HL-60 (cell line): ENCODE results near the gene GGTLC2.

Source experiments
- DNase-seq, 2 experiments: peaks; one replicate each; pipeline ENCODE4 v3.0.0-alpha.2; 2010 to 2020; ENCODE audit warnings: low read depth in 1 of 2, low spot score in 1 of 2
- H3K27ac ChIP-seq: fragments of 250-450 bp; sonication (Bioruptor Pico); replicated peaks from 2 replicates; pipeline ENCODE4 v1.5.1; 2020; ENCODE audit warnings: mild to moderate bottlenecking, moderate library complexity
- H3K27me3 ChIP-seq: fragments of 250-450 bp; sonication (Bioruptor Pico); 2 replicates; pipeline ENCODE4 v1.5.1; 2021; ENCODE audit warnings: mild to moderate bottlenecking, moderate library complexity; ENCODE audit not compliant: insufficient read depth, poor library complexity, severe bottlenecking
- H3K4me3 ChIP-seq: replicated peaks from 2 replicates; pipeline ENCODE4 v1.5.1; 2011; ENCODE audit warnings: mild to moderate bottlenecking, control low read depth, low read length; ENCODE audit not compliant: insufficient read depth
- GABPA ChIP-seq: IDR thresholded peaks from 2 replicates; pipeline ENCODE4 v1.6.1; 2012; ENCODE audit warnings: low read depth
- POLR2AphosphoS5 ChIP-seq: IDR thresholded peaks from 2 replicates; pipeline ENCODE4 v1.6.1; 2012; ENCODE audit warnings: low read depth
- SPI1 ChIP-seq: IDR thresholded peaks from 2 replicates; pipeline ENCODE4 v1.6.1; 2012; ENCODE audit warnings: low read depth, mild to moderate bottlenecking, borderline replicate concordance
- TF ChIP-seq, protein P1 (sequence below): IDR thresholded peaks from 2 replicates; pipeline ENCODE4 v1.6.1; 2012; ENCODE audit warnings: low read depth; ENCODE audit not compliant: insufficient replicate concordance
- TF ChIP-seq, protein P2 (sequence below): IDR thresholded peaks from one replicate; pipeline ENCODE4 v1.5.1; 2011; ENCODE audit warnings: low read length, control low read depth, inconsistent platforms; ENCODE audit not compliant: insufficient read depth

The GGTLC2 gene

DNA sequence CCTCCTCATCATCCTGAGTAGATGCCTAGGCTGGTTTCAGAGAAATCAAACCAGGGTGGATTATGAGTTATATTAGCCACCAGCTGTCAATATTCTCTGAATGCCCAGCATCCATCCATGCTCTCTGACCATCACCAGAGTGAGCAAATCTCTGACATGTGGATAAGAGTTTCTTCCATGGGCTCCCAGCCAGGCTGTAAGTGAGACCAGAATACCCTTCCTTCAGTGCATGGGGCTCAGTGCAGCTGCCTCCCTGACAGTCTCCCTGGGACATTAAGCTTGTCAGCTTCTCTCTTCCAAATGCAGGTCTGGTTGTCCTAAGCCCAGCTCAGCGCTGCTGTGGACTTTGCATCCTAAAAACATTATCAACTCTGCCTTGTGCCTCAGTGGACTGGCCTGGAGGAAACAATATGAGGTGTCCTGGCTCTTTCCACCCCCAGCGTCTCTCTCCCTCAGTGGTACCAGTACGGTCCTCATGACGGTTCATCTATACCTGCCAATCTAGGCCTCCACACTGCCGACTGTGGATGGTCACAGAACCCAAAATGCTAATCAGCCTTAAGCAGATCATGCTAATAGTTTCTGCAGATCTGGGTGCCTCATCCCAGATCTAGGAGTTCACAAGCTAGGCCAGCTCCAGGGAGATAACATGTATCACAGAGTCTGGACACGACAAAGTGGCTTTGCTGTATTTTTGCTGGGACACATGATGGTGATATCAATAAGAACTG is 43.7 kb upstream of the GGTLC2 start:
- no peak for TF ChIP-seq SPI1
- TF ChIP-seq, protein P1, sequence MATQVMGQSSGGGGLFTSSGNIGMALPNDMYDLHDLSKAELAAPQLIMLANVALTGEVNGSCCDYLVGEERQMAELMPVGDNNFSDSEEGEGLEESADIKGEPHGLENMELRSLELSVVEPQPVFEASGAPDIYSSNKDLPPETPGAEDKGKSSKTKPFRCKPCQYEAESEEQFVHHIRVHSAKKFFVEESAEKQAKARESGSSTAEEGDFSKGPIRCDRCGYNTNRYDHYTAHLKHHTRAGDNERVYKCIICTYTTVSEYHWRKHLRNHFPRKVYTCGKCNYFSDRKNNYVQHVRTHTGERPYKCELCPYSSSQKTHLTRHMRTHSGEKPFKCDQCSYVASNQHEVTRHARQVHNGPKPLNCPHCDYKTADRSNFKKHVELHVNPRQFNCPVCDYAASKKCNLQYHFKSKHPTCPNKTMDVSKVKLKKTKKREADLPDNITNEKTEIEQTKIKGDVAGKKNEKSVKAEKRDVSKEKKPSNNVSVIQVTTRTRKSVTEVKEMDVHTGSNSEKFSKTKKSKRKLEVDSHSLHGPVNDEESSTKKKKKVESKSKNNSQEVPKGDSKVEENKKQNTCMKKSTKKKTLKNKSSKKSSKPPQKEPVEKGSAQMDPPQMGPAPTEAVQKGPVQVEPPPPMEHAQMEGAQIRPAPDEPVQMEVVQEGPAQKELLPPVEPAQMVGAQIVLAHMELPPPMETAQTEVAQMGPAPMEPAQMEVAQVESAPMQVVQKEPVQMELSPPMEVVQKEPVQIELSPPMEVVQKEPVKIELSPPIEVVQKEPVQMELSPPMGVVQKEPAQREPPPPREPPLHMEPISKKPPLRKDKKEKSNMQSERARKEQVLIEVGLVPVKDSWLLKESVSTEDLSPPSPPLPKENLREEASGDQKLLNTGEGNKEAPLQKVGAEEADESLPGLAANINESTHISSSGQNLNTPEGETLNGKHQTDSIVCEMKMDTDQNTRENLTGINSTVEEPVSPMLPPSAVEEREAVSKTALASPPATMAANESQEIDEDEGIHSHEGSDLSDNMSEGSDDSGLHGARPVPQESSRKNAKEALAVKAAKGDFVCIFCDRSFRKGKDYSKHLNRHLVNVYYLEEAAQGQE, result no peak
- TF ChIP-seq POLR2AphosphoS5, result no peak
- TF ChIP-seq GABPA, result no peak
- TF ChIP-seq, protein P2, sequence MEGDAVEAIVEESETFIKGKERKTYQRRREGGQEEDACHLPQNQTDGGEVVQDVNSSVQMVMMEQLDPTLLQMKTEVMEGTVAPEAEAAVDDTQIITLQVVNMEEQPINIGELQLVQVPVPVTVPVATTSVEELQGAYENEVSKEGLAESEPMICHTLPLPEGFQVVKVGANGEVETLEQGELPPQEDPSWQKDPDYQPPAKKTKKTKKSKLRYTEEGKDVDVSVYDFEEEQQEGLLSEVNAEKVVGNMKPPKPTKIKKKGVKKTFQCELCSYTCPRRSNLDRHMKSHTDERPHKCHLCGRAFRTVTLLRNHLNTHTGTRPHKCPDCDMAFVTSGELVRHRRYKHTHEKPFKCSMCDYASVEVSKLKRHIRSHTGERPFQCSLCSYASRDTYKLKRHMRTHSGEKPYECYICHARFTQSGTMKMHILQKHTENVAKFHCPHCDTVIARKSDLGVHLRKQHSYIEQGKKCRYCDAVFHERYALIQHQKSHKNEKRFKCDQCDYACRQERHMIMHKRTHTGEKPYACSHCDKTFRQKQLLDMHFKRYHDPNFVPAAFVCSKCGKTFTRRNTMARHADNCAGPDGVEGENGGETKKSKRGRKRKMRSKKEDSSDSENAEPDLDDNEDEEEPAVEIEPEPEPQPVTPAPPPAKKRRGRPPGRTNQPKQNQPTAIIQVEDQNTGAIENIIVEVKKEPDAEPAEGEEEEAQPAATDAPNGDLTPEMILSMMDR, result no peak
- peaks cover 4% of the 10 kb centered on the region for H3K27me3 ChIP-seq
- H3K27ac ChIP-seq, result no peak overlapping the region
- no peak overlapping the region for H3K4me3 ChIP-seq
- no peak for DNase-seq

DNA sequence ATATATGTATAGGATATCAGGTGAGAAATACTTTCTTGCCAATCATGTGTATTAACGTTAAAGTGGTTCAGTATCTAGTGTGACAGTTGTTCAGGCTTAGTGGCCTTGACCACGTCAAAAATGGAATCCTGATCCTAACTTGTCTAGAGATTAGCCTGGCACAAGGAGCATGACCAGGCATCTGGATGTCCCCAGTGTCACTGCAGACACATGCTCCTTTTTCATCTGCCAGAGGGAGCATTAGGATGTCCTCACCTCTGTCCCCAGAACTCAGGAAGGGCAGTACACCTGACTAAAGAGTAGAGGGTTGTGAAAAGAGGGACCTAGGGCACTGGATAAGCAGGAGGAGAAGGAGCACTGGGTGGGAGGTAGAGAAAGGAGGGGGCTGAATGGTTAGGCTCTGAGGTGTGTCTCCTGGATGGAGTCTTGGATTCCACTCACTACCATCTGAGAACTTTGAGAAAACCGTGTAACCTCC is 40.9 kb upstream of the GGTLC2 start:
- H3K27me3 ChIP-seq, result peaks cover 4% of the 10 kb centered on the region
- TF ChIP-seq POLR2AphosphoS5 (no peak), GABPA (no peak), SPI1 (no peak)
- TF ChIP-seq, protein P1, result no peak
- TF ChIP-seq, protein P2, result no peak
- H3K4me3 ChIP-seq, result no peak overlapping the region
- H3K27ac ChIP-seq, result no peak overlapping the region
- no peak for DNase-seq

DNA sequence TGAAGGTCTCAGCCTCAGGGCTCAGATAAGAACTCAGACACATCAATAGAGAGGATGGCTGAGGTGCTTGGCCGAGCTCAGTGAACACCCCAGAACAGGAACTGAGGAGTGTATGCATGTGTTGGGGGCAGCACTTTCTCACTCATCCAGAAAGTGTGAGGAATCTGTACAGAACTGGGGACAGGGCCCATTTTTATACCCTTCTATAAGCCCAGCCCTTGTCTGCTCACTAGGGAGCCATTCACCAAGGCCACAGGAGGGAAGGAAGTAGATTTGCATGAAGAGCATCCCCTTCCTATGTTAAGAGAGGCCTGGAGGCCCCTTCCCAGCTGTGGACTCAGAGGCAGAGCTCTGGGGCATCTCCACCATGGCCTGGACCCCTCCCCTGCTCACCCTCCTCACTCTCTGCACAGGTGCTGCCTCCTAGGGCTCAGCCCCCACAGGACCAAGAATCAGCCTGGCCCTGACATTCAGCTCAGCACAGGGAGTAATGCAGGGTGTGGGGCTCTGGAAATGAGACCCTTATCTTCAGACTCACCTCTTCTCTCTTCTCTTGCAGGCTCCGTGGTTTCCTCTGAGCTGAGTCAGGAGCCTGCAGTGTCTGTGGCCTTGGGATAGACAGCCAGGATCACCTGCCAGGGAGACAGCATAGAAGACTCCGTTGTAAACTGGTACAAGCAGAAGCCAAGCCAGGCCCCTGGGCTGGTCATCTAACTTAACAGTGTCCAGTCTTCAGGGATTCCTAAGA is 39.9 kb upstream of the GGTLC2 start:
- Histone ChIP-seq H3K27ac (no peak overlapping the region), H3K27me3 (peaks cover 4% of the 10 kb centered on the region), H3K4me3 (no peak overlapping the region)
- DNase-seq, result no peak
- TF ChIP-seq, protein P2, result no peak
- TF ChIP-seq, protein P1, result no peak
- TF ChIP-seq SPI1 (no peak), GABPA (no peak), POLR2AphosphoS5 (no peak)
